NCI-H1417 treated with DMSO at 0.1 percent for 48 hours (cell line): ENCODE measurements around the gene SEMA3F.

ENCODE experiments used
- DNase-seq: peaks from one replicate; lab custom pipeline; 2025; lab: John Stamatoyannopoulos, UW

Gene SEMA3F

DNA sequence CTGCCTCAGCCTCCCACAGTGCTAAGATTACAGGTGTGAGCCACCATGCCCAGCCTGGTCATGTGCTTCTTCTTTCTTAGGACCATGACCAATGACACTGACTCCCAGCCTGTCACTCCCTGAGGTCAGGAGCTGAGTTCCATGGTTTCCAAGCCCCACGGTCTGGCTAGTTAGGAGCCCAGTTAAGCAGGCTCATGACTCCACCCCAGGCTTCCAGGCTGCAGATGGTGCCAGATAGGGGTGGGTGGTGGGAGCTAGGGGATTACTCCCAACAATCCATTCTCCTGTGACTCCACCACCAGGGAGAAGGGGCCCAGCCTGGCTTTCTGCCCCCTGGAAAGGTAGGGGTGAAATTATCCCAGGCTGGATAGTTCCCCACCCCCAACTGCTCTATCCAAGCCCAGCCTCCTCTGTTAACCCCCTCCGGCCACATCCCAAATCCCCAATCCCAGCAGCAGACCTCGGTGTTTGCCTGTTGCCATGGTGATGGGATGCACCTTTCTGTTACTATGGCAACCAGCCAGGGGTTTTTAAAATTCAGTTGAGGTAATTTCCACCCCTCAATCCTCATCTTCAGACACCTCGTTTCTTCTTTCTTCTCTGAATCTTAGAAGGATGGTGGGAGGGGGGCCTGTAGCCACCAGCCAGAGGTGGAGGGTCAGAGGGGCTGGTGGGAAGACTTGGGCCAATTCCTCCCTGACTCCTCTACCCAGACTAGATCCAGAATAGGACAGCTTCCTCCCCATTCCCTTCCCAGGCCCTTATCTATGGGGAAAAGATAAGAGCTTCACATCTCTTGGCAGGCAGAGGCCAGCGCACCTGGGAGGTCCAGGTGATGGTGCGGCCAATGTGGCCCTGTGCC is 22.5 kb upstream of the SEMA3F start:
- DNase-seq: no peak

- no peak for DNase-seq
These were observed 21.9 kb upstream of the SEMA3F start for GRCh38 chr3:50133283-50133615.

DNA sequence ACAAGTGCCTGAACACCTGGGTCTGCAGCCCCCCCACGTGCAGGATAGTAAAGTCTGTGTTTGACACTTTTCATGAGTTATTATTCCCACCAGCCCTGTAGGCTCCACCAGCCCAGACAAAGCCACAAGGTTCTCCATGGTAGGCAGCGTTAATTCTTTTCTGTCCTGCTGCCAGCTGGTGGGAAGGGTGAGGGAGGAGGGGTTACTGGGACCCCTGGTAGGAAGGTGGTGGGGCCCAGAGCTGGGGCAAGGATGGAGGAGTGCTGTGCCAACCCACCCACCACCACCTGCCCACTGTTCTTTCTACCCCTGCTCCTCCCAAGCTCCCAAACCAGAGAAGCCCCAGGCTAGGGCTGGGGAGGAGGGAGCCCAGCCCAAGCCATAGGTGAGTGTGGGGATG is 20.8 kb upstream of the SEMA3F start:
- DNase-seq: no peak

DNA sequence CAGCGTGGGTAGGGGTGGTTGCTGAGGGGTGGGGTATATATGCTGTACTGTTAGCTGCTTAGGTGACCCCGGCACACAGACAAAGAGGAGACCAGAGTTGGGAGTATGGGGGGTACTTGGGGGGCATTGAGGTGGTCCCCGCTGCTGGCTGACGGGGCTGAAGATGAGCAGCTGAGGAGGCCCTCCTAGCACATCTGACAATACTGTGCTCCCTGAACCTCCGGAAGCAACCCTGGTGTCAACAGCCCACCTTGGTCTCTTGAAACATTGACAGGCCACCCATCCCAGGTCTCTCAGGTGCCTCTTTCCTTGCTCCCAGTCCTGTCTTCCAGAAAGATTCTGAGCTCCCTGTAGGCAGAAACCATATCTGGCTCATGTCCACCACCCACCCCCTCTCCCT is 19.2 kb upstream of the SEMA3F start:
- DNase-seq: no peak

DNA sequence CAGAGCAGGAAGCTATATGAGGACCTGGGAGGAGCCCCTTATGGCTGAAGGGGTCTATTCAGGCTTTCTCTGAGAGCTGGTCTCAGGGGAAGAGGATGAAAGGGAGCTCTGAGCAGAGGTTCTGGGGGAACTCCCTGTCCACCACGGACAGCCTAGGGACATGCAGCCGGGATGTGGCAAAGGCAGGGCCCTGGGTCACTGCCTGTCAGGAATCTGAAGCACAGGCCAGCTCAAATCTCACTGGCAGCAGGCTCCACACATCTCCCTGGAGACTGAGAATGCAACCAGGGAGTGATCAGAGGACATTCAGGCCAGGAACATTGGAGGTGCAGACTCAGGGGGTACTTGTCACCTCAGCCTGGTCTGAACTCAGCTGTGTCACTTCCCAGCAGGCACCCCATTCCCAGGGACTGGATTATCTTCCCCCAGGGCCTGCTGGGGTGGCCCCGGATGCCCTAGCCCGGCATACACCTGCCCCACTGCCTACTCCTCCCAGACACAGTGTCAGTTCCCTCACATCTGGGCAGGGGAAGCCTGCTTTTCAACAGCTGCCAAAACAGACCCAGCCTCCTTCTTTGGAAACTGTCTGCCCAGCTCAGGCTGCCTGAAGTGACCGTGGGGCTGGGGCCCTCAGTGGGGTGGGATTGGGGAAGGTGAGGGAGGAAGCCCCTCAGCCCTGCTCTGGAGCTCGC is 18.3 kb upstream of the SEMA3F start:
- no peak for DNase-seq

- no peak for DNase-seq
These were observed 17.6 kb upstream of the SEMA3F start for GRCh38 chr3:50137531-50137930.

DNA sequence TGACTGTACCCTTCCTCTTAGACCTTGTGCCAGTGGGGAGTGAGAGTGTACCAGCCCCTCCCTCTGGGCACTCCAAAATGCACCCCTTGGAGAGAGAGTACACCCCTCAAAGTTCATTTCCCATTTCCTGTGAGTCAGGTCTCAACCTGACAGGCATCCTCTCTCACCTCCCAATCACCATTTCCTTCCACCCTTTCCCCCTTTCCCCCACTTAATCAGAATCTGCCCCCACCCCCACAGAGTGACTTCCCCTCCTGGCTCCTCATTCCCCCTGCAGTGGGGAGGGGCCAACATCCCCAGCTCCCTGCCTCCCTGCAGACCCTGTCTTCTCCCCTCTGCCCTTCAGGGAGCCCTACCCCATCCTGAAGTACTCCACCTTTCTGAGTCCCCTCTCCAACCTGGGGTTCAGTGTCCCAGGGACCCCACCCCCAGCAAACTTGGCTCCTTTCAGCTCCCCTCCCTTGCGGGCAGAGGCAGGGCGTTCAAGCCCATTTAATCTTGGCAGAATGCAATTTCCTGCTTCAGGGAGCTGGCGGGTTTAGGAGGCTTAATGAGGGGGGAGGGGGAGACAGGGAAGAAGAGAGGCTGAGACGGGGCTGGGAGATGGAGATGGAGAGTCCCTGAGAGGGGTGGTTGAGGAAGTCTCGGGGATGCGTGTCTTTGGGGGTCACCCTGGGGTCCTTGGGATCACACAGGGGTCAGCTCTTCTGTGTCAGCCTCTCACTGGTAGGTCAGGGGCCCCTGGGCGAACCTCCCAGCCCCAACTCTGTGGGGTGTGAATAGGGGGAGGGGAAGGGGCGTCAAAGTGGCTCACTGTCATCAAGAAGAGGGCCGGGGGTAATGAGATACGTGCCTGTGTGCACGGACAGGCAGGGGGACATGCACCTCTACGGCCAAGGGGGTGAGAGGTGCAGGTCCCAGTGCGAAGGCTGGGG is 16.6 kb upstream of the SEMA3F start:
- DNase-seq: no peak

DNA sequence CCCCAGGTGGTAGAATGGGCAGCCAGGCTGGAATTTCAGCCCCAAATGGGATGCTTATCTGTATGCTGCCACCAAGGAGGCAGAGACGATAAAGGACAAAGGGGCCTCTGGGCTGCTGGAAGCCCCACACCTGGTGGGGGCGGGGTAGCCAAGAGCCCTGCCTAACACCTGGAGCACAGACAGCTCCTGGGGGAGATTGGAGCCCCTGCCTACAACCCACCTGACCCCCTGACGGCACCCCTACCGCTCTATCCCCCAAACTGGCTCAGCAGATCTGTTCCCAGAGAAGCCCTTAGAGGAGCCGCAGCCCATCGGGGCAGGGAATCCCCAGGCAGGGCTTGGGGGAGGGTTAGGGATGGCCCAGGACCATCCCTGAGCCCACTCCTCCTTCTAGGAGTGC is 15.8 kb upstream of the SEMA3F start:
- no peak for DNase-seq

DNA sequence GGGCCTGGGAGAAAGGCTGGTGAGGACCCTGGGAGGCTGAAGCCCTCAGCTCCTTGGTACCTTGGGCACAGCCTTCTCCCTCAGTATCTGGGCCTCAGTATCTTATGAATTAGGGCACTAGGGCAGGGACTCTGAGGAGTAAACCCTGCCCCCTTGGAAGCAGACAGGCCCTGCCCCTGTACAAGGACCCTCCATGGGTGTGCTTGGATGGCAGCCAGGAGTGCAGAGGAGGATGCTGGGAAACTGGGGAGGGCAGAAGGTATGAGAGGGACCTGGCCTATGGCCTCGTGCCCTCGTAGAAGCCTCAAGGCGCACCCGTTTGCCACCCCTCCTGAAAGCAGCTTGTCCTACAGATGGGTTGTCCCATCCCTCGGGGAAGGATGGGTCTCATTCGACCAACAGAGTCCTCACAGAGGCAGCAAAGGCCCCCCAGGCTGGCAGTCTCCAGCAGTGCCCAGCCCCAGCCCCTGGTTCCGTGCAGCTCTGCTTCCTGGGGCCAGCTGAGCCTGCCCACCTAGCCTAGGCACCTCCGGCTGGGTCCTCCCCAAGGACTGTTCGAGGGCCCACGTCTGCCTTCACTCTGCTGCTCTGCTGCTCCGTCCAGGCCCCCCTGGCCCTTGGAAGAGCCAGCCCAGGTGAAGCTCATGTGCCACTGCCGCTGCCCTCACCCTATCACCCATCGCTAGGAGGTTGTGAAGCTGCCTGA is 15.3 kb upstream of the SEMA3F start:
- no peak for DNase-seq

- DNase-seq: no peak
These were observed 14.1 kb upstream of the SEMA3F start for GRCh38 chr3:50140990-50141389.

DNA sequence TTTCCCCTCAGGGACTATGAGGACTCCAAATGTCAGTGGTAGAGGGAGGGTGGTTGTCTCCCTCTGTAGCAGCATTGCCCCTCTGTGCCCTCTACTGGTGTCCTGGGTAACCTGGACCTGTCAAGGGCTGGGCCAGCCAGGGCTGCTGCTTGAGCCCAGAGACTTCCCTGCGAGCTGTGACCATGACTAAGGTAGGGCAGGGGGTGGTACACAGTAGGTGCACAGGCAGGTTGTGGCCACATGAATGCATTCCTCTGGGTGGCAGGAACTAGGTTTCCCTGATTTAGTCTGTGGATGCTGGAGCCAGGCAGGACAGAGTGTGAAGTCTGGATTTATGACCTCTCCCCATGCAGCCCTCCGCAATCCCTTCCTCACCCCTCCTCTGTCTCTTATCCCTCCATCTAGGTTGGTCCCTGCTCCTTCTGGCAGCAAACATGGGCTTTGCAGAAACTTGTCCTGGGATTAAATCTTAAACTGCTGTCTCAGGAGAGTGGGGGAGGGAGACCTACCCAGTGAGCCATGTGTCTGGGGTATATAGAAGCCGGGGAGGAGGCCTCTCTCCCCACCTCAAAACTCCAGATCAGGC is 8.7 kb upstream of the SEMA3F start:
- no peak for DNase-seq

DNA sequence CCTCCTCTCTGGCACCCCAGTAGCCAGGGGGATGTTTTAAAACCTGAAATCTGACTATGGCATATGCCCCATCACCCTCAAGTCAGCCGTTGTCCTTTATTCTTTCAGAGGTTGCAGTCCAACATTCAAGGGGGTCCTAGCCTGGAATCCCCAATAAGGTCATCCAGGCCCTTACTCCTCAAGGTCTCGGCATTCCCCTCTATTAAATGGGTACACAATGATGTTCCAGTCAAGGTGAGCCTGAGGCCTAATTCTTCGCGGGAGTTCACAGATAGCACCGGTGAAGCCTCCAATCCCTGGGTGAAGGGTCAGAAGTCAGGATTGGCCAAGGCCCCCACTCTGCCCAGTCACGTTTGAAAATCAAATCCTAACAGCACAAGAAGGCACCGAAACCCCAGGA is 8.1 kb upstream of the SEMA3F start:
- no peak for DNase-seq

GRCh38 chr3:50147447-50147846 is 7.7 kb upstream of the SEMA3F start:
- no peak for DNase-seq

GRCh38 chr3:50147861-50148260 is 7.3 kb upstream of the SEMA3F start:
- DNase-seq: no peak

DNA sequence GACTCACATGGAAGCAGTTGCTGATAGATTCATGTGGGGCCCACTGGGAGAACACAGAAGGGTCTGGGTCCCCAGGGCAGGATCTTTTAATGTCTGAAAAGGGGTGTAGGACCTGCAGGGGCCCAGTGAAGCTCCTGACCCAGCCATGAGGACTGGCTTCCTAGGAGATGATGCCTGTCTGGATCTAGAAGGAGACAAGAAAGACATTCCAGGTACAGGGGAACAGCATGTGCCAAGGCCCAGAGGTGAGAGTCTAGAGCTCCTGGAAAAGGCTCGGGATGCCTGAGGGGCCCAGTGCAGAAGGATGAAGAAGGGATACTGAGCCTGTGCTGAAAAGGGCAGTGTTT is 4.7 kb upstream of the SEMA3F start:
- DNase-seq: no peak

DNA sequence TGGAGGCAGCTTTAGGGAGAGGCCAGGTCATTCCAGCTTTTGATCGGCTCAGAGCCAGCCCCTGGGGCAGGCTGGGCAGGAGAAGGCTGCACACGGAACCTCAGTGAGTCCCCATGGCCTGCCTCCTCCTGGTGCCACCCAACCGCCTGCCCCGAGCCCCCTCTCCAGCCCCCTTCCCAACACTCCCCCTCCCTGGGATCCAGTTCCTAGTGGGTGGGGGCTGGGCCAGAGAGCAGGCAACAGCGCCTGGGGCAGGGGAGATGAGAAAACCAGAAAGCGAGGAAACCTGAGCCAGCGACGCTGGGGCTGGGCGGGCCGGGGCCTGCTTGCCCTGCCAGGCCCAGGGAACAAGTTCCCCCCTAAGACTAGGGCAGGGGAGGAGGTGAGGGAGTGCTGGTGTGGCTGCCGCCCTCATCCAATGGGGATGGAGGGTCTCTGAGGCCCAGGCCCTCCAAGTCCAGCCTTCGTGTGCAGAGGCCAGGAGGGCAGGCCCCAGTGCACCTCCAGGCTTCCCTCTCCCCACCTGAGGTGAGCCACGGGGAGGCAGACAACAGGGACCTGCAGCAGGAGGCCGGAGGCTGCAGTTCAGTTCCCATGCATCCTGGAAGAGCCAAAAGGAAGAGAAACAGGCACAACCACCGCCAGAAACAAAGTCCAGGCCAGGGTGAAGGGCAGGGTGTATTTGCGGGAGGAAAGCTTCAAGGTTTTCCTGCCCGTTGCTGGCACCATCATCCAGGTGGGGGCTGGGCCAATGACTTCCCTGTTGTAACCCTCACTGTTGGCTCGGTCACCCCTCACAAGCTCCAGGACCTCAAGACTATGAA is 4.0 kb upstream of the SEMA3F start:
- no peak for DNase-seq

- DNase-seq: no peak
These were observed 3.4 kb upstream of the SEMA3F start for GRCh38 chr3:50151728-50152127.

- DNase-seq: no peak
These were observed 1.2 kb upstream of the SEMA3F start for GRCh38 chr3:50153782-50154475.

- DNase-seq: no peak
These were observed 666 bp upstream of the SEMA3F start for GRCh38 chr3:50154476-50154839.

GRCh38 chr3:50155491-50155878 is 361 bp downstream of the SEMA3F start:
- DNase-seq: no peak
